ENCODE measurements around the gene PLCB1.
A peak's percentile ranks its signal among the peaks of the same experiment; 100 is the strongest.

Gene PLCB1

DNA sequence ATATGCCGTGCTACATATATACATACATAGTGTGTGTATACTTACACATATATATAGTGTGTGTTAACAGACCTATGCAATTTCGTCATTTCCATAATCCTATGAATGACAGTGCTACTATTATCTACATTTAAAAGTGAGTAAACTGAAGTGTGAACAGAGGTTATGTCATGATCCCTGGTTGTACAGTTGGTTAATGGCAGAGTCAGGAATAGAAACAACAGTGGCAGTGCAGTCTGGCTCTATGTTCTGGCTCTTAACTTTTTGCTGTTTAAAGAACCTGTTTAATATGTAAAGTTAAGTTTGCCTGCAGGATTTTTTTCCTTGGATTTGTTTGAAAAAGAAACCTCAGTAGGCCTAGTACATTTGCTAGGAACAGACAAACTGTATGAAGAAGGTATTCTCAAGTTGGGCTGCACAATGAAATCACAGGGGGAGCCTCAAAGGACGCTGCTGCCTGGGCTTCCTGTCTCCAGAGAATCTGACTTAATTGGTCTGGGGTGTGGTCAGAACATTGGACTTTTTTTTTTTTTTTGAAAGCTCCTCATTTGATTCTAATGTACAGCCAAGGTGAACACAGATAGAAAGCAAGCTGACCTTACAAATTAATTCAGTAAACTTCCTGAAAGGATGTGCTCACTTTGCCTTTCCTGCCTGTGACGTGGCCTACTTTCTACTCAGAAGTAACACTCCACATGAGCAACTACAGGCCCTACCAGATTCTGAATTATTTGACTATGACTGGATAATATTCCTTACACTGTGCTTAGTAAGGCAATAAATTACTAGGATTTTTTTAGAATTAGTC is 29.4 kb downstream of the PLCB1 start:
- peak; percentile 29 for DNase-seq

DNA sequence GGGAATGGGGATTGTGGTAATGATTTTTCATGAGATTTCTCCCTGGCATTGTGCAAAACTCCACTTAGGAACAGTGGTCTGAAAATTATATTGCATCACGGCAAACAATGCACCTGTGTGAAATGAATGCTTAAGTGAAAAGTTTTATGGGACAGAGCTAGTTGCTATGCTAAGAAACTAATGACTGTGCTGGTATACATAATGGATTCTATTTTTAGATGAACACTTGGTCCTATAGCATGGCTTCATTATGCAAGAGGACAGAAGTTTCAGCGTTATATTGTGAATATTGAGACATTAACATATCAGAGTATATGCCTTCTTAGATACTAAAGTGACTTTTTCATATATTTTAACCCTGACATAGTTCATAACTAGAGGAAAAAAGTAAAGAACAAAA is 30.5 kb downstream of the PLCB1 start:
- no peak for DNase-seq

DNA sequence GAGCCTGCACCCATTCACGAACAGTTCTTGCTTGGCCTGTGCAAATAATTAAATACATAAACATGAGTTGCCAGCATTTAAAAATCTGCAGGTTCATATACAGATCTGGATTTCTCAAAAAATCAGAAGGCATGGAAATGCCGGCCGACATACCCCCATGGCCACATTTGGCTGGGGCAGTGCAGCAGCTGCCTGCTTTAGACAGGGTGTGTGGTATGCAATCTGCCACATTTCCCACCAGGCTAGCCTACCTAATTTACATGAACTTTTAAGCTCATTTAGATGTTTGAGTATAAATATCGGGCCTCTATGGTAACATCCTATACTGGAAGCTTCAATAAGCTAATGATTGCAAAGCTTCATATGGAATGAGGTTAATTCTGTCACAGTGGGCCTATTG is 31.5 kb downstream of the PLCB1 start:
- DNase-seq: no peak

DNA sequence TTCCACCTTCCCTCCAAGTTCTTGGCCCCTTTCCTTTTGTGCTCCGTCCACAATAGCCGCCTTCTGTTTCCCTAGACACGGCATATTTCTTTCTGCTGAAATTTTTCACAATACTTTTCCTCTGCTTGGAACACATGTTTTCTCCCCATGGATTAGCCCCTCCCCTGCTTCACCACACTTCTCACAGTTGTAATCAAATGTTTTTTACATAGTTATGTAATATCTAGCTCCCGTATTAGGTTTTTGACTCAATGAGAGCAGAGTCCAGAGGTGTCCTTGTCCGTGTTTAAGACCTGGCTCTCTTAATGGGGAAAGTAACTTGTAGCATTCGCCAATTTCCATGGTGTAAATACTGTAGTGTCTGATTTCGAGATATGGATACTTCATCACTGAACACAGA is 34.7 kb downstream of the PLCB1 start:
- DNase-seq: no peak

DNA sequence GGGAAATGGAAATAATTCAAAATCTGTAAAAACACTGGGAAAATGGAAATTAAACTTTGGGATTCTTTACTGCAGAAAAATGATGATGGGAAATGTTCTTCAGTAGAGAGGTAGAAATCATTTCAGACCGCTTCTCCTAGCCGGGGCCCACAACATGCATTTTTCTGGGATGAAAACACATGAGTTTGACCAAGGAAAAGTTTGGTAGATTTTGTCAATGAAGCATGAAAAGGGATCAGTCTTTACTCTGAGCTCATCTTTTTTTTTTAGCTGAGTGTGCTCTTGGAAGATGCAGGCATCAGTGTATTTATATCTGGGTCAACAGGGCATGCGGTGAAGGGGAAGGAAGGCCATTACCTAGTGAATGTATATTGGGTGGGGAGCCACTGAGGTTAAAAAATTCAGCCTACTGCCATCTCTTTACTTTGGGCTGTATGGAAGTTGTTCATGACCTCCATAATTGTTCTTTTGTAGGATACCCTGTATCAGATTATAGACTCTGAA is 36.8 kb downstream of the PLCB1 start:
- DNase-seq: no peak

DNA sequence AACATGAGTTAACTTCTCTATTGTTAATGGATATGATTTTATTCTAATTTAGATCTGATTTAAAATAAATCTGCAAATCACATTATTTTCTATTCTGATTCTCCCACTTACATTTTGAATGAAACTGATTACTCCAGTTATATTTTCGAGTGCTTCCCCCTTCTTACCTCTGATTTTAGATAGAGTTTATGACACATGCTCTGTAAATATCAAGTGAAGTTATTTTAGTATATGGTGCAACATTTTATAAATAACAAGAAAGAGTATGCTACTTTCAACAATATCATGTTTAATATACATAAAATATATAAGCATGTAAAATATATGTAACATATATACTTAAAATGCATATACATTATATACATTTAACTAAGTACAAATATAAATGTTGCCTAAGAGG is 38.9 kb downstream of the PLCB1 start:
- DNase-seq: no peak

DNA sequence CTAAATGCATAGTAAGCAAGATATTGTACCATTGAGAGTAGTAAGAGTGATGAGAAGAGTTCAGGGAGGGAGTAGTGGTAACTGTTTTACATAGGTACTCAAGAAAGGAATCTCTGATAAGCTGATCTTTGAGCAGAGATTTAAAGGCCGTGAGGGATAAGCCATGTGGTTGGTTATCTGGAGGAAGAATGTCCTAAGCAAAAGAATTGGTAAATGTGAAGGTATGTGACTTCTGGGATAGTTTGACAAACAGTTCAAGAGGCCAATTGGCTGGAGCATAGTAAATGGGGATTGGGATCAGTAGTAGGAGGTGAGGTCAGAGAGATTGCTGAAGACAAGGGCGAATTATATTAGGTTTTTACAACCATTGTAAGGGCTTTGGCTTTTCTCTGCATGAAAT is 40.1 kb downstream of the PLCB1 start:
- no peak for DNase-seq

DNA sequence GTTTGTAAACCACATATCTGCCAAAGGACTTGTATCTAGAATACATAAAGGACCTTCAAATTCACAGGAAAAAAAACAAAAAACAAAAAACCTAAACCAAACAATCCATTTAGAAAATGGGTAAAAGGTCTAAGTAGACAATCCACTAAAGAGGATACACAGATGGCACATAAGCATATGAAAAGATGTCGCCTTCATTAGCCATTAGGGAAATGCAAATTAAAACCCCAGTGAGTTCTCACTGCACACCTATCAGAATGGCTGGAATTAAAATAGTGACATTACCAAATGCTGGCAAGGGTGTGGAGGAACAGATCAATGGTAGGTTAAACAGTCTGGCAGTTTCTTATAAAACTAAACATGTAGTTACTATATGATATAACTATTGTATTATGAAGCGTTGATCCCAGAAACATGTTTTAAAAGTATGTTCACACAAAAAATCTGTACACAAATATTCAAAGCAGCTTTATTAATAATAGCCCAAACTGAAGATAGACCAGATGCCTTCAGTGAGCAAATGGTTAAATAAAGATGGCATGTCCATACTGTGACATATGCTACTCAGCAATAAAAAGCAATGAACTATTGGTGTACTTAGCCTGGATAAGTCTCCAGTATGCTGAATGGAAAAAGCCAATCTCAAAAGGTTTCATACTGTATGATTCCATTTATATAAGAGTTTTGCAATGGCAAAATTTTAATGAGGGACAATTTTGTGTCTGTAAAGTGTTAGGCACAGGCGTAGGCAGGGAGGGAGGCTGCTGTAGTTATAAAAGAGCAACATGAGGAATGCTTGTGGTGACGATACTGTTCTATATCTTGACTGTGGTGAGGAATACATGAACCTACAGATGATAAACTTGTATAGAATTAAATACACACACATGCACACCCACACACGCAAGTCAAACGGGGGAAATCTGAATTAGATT is 43.9 kb downstream of the PLCB1 start:
- DNase-seq: no peak

DNA sequence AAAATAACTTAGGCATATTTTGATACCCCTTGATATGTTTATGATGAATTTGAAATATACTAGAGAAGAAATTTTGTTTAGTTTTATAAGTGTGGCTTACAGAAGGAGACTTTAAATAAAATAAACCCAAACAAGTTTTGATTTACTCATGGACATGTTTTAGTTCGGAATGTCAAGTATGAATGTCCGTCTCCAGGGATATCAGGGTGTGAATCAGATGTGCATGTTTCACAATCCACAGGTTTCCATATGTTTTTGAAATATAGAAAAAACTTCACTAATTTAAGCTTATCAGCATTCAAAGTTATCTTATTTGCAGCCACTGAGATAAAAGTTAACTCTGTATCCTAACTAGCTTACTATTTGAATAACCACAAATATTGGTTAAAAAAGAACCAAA is 51.5 kb downstream of the PLCB1 start:
- peak; percentile 61 for DNase-seq

DNA sequence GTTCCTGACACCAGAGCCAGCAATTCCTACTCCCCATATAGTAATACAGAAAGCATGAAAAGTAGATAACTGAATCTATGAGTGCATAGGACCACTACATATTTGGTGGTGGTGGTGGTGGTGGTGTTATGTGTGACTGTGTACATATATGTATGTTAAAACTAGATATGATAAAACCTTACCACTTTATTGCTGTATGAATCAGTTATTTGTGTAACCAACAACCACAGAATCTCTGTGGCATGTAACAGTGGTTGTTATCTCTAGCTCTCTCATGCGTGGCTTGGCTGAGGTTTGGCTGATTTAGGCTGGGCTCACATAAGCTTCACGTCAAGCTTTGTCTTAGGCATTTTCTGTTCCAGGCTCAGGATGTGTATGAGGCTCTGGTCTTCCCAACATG is 55.7 kb downstream of the PLCB1 start:
- peak; percentile 52 for DNase-seq

DNA sequence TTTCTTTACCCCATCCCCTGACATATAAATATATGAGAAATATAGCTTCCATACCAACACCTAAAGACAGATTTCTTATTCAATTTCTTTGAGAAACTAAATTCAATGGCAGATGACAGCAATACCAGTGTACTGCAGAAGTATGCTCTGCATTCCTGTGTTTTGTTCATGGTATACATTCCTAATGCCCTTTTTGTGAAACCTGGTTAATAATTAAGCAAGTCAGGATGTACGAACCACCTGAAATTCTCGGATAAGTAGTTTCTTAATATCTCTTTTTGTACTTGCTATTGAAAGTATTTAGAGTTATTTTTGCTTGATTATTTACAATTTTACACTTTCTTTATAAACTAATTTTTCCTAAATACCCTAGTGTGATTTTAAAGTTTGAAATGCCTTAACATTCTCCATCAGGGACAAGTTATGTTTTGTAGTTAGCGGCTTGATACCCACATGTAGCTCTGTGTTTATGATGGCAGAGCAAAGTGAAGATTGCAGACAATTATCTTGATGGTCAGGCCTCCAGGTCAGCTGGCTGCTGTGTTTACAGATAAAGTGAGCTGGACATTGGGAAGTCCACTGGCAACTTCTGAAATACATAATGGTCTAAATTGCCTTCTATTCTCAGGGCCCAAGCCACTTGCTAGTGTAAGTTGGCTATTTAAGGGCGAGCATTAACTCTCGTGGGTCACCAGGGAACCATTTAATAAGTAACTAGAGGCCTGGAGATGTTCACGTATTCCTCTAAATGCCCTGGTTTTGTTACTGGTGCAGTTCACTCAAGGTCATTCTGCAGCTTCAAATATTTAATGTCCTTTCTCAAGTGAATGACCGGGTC is 58.2 kb downstream of the PLCB1 start:
- DNase-seq: no peak

DNA sequence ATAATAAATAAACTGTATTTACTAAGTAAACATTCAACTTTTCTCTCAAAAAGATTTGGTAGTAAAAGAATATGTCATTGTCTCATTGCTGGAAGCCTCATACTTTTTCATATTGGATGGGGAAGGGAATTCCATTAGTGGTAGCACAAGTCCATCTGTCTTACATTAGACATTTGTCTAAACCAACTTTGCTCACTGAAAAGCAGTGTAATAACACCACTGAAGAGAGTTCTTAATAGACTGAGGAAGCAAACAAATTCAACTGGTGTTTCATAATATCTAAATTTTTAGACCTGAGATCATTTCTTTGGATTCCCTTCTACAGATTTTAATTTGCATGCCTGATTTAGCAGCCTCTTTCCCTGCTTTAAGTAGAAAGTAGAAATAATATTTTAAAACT is 62.7 kb downstream of the PLCB1 start:
- DNase-seq: peak; percentile 14

DNA sequence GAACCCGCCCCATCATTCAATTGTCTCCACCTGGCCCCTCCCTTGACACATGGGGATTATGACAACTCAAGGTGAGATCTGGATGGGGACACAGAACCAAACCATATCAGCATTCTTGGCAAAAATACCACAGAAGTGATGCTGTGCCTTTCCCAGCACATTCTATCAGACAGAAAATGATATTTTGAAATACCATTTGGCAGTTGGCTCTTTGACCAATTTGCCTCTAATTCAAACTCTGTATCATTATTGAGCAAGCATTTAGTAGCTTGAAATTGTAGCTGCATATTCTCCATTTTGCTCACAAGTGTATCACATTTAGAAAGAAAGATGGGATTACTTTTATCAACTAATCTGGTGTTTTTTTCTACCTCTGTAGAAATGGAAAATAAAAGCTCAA is 64.0 kb downstream of the PLCB1 start:
- no peak for DNase-seq

DNA sequence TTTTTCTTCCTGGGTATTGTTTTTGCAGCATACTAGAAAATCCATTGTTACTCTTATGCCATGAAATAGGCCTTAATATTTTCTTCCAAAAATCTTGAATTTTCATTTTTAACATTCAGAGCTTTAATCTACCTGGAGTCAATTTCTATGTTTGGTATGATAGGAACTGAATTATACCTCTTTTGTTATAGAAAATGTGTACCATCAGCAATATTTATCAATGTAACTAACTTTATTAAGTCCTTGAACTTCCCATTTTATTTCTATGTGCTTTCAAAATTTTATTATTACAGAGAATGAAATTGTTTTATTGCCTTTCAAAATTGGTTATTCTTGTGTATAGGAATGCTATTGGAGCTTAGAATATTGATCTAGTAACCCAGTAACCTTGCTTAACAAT is 68.2 kb downstream of the PLCB1 start:
- no peak for DNase-seq

DNA sequence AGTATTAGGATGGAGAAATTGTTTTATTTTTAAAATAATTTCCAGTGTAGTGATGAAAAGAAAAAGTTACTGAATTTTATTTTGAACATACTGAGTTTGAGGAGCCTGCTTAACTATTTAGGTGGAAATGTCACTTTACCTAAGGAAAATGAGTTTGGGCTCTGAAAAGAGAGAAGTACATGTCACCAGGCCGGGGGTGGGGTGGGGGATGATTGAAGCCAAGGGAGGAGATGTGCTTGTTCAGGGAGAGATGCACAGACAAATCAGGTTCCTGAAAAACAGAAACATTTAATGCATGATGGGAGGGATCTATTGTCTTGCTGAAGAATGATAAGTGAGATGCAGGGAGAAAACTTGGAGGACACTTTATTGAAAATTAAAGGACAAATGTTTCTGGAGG is 71.3 kb downstream of the PLCB1 start:
- DNase-seq: no peak

DNA sequence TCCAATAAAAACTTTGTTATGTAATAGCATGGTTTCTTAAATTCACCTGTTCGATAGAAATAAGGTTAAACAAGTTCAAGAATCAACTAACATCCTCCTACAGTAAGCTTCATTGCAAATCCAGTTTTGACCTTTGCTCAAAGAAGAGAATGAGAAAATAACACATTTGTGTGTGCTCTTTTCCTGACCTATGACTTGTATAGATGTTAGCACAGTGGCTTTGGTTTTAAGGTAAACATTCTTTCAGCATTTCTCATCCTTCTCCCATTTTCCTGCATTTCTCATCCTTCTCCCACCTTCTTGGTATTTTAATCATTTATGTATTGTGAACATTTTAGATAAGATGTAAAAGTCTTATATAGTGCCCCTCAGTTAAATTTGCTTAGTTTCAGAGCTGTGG is 73.9 kb downstream of the PLCB1 start:
- peak; percentile 3 for DNase-seq

DNA sequence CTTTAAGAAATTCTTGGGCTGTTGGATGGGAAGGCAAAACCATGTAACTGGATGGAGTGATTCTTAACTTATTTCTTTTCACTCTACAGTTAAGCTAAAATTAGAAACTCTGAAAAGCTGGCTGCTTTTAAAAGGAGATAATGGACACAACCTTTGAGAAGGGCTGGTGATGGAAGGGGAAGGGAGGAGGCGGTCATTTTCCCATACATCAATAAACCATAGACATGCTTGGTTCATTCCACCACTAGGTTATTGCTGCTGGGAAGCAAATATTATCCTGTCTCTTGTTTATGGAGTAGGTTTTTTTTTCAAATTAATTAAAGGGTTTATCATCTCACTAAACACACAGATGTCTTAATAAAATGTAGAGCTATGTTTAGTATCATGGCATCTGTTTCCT is 76.2 kb downstream of the PLCB1 start:
- DNase-seq: no peak

DNA sequence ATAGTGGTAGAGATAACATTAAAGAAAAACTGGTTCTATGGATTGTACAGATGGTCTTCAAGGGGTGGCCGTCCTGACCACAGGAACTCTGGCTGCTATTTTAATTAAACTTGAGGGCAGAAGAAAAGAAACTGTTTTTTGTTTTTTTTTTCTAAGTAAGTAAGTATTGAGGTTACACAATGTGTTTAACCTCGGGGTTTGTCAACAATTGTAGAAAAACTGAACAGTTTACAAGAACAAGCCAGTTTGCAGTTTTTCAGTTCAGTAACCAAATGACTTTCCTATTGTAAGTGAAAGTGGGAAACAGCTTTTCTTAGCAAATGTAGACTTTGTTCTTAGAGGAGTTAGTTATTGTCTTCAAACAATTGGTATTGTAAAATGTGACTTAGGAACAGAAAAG is 77.0 kb downstream of the PLCB1 start:
- peak; percentile 19 for DNase-seq

DNA sequence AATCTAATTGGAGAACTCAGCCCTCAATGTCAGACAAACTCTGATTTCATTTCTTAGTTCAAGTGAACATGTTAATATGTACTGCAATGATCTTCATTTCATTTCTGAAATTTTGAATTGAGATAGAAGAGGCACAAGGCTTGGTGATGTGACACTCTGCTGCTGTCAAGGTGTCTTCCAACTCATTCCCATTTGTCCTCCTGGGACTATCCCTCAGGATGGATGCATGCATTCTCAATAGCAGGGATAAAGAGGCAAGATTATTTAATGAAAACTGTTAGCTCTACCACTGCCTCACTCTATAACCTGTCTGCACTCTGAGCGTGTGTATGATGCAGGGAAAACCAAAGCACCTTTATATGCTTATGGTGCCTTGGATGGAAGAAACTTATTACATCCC is 78.7 kb downstream of the PLCB1 start:
- DNase-seq: no peak

DNA sequence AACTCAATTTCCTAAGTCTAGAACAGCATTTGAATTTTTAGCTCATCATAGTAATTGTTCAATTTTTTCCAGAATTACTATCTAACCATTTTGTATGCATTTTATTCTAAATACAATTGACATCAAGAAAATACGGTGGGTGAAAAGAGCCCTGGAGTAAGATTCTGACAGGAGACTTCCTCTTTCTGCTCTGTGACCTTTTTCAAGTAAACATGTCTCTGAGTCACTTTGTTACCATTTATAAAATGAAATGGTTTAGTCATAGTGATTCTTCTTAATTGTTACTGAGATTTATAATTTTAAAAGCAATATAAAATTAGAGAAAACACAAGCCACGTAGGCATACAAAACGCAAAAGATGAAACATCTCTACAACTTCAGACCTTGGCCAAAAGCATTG is 80.2 kb downstream of the PLCB1 start:
- no peak for DNase-seq

DNA sequence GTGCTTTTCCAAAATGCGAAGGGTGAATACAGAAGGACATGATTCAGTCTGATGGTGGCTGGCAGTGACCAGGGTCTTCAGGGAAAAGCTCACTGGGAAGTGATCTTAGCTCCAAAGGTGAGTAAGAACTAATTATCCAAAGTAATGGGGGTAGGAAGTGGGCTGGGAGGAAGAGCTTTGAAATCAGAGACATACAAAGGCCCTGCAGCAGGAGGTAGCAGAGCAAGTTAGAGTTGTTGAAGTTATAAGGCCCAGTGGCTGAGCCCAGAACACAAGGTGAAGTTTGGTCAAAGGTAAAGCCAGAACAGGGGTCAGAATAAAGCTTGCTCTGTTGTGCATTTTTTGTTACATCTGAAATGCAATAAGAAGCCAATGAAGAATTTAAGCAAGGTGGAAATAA is 81.2 kb downstream of the PLCB1 start:
- no peak for DNase-seq

DNA sequence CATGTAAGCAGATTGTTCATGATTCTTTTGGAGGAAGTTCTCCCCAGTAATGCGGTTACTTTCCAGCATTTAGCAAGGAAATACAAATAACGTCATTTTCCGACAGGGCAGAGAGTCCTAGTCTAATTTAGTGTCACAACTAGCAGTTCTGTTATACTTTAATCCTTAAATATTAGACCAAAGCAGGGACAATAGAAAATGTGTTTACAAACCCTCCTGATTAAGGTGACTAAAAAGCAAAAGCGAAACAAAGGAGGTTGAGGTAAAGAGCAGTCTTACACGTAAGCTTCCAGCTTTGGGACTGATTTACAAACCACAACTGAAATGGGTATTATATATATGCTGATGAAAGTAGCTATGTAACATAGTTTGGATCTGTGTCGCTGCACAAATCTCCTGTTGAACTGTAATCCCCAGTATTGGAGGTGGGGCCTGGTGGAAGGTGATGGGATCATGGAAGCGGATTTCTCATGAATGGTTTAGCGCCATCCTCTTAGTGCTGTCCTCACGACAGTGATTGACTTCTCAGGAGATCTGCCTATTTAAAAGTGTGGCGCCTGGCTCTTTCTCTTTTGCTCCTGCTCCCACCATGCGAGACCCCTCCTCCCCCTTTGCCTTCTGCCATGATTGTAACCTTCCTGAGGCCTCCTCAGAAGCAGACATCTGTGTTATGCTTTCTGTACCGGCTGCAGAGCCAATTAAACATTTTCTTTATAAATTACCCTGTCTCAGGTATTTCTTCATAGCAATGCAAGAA is 81.9 kb downstream of the PLCB1 start:
- no peak for DNase-seq

Data from fibroblast of upper back skin (primary cell).